SH-SY5Y (cell line): ENCODE data around the gene MYH9.
A peak's percentile ranks its signal among the peaks of the same experiment; 100 is the strongest.

Source experiments
- GATA2 ChIP-seq: IDR thresholded peaks from 2 replicates; pipeline ENCODE4 v1.6.1; 2011; ENCODE audit warnings: mild to moderate bottlenecking, low read depth, low read length
- GATA3 ChIP-seq: IDR thresholded peaks from 2 replicates; pipeline ENCODE4 v1.6.1; 2011; ENCODE audit warnings: low read depth, mild to moderate bottlenecking, low read length, moderate library complexity

MYH9 gene

GRCh38 chr22:36369004-36369921 lies 18.5 kb downstream of the MYH9 start:
- TF ChIP-seq GATA2 (no peak), GATA3 (no peak)

GRCh38 chr22:36368359-36368983 lies 19.3 kb downstream of the MYH9 start:
- TF ChIP-seq GATA3, result no peak
- TF ChIP-seq GATA2, result peak; percentile 79

DNA sequence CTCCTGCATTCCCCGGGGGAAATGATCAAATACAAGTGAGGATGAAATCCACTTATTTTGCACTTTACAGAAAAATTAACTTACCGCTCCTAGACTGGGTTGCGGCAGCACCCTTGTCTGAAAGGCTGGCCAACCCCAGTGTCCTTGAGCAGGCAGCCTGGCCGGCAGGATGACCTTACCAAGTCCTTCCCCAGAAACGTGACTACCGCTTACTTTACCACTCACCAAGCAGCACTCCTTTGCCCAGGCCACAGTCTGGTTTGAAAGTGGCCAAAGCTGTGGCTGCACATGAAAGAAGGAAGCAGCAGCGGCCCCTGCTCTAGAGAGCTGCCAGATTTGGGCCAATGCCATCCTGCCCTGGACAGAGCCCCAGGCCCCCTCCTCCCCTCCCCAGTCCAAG lies 20.3 kb downstream of the MYH9 start:
- TF ChIP-seq GATA3, result no peak
- TF ChIP-seq GATA2, result no peak

GRCh38 chr22:36367066-36367465 lies 20.7 kb downstream of the MYH9 start:
- TF ChIP-seq GATA2 (no peak), GATA3 (no peak)

DNA sequence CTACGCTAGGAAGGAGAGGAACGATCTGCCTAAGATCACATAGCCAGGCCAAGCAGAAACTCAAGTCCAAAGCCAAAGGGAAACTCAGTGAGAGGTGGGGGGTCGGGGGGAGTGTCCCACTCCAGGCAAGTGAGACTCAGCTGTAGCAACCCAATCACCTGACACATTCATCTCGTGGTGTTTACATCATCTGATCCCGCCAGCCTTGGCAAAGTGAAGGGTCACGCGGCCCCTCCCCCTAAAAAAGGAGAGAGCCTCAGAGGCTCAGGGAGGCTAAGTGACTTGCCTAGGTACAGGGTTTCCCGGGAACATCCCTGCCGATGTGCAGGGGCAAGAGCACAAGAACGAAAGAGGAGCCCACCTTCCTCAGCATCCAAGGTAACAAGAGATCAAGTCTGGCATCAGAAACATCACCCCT lies 21.5 kb downstream of the MYH9 start:
- no peak for TF ChIP-seq GATA3
- TF ChIP-seq GATA2, result no peak

DNA sequence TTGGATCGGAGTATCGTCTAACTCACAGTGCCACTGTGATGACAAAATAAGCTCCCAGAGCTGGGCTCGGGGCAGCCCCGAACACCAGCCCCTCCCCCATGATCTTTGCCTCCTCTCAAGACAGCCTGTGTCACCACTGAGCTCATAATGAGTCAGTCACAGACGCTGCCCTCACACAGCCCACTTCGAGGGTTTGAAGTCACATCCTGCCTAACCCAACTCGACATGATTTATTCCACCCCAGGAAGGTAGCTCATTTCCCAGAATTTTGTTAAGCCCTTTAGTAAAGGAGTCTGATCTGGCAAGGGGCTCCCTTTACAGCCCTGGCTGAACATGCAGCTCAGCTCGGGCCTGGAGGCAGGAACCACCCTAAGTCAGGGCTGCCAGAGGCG lies 22.8 kb downstream of the MYH9 start:
- TF ChIP-seq GATA3 (no peak), GATA2 (no peak)

DNA sequence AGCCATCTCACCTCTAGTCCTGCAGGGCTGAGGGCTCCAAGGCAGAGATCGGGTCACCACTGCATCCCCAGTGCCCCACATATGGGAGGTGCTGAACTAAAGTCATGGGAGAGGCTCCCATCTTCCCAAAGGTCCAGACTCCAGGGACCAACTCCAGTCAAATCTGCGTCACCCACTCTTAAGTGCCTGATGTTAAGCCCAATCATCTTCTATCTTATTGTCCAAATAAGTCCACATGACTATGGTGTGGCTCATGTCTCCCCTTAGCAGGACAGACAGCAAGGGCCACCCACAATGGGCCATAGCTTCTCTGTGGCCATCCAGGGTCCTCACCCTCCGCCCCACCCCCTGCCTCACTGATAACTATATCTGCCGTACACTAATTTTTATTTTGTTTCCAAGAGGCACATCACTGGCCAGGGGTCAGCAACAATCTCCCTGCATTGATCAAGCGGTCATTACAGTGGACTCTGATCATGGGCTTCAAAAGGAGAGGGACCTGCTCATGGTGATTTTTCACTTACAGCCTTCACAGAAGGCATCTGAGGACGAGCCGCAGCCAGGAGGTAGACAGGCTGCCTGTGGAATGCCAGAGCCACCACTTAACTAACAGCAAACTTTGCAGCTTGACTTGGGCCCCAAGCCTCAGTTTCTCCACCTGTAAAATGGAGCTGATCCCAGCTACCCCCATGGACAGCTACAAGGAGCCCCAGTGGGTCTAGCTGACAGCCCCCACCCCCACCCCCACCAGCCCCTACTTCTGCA lies 23.3 kb downstream of the MYH9 start:
- TF ChIP-seq GATA2 (no peak), GATA3 (no peak)

DNA sequence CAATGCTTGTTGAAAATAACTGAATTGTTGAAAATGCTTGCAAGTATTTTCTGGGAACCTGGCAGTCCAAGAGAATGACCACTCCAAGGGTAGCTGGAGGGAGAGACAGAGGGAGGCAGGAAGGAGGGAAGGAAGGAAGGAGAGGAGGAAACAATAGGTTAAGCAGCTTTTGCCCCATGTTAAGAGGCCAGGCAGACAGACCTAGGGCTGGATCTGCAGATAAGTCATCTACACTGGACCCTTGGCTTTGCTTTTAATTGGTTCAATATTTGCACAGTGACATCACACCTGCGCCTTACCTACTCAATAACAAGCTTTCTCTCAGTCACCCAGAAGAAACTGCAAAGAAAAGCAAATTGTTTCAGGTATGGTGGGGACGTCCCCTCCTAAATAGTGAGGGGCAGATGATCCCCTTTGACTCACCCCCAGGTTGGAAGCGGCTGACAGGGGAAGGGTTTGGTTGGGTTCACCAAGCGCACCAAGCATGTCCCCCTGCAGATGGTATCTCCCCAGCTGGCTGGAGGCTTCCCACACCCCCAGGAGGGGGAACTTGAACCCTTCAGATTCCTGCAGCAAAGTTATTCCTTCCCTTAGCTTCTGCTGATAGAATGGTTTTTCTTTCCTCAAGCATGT lies 24.3 kb downstream of the MYH9 start:
- TF ChIP-seq GATA2, result no peak
- TF ChIP-seq GATA3, result no peak

GRCh38 chr22:36362932-36363331 lies 24.8 kb downstream of the MYH9 start:
- TF ChIP-seq GATA2, result no peak
- TF ChIP-seq GATA3, result no peak

GRCh38 chr22:36362075-36362474 lies 25.7 kb downstream of the MYH9 start:
- no peak for TF ChIP-seq GATA2
- TF ChIP-seq GATA3, result no peak

- TF ChIP-seq GATA3, result no peak
- TF ChIP-seq GATA2, result no peak; the same call in 1 of the 2 replicates
Observed at GRCh38 chr22:36360871-36361383, 26.8 kb downstream of the MYH9 start.

DNA sequence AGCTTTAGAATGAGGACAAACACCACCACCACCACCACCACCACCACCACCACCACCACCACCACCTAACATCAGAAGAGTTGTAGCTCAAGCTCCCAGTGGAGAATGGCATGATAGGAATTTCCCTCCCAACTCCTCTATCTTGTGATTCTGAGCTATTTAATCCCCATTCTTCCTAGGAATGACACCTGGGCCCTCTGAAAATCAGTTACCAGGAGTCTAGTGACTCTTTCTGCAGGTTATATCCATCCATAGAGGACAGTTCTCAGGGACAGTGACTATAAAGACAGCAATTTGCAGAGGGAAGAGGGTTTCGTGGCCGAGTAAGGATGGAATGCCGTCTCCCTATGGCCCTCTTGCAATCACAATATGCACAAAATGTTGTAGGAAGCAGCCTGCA lies 27.8 kb downstream of the MYH9 start:
- TF ChIP-seq GATA3, result no peak

- TF ChIP-seq GATA3 (no peak), GATA2 (no peak)
Observed at GRCh38 chr22:36359470-36359996, 28.2 kb downstream of the MYH9 start.

DNA sequence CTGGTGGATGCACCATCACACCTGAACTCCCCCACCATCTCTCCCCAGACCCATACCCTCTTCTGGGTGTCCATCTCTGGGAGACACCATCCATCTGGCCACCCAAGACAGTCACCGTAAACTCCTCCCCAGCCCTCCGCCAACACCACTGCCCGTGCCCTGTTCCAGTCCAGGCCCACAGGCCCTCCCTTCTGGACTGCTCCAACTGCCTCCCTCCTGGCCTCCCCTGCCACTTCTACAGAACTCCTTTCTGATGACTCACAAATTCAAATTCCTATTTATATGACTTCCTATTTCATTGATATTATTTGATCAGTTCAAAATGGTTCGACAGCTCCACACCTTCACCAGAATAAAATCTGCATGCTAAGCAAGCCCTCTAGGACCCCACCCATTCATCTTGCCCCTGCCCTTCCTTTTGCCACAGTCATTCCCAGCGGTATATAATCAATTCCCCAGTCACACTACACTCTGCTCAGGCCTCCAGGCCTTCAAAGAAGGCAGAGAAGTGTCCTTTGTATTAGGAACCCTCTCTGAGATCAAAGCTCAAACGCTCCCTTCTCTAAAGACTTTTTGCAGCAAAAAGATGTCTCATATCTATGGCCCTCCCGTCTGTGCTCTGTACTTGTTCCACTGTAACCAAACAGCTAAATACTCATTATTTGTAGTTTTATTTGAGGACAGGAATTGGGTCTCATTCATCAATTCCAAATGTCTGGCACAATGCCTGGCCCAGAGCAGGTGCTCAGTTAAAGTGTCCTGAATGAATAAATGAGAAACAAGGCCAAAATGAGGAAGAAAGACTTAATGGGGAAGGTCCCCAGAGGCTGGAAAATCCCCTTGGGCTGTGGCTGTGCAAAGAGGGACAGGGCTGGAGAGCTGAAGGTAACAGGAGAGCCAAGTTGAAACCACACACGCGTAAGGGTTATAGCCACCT lies 29.0 kb downstream of the MYH9 start:
- TF ChIP-seq GATA3 (no peak), GATA2 (no peak)
